RWPE2 (cell line): ENCODE data around the gene OCRL.

Experiments used
- ATAC-seq: fragments of 200-7000 bp; cut with Tn5 transposase; 3 replicates; pipeline ENCODE4 v1.9.1; 2021; ENCODE audit warnings: low read depth
- DNase-seq: peaks from one replicate; pipeline ENCODE4 v3.0.0-alpha.2; 2020; ENCODE audit warnings: low spot score
- H3K27ac ChIP-seq: fragments of 450-650 bp; 2 replicates; pipeline ENCODE4 v1.5.1; 2017; ENCODE audit warnings: mild to moderate bottlenecking; ENCODE audit not compliant: poor library complexity, severe bottlenecking
- H3K27me3 ChIP-seq: fragments of 250-450 bp; sonication (Bioruptor Pico); 2 replicates; pipeline ENCODE4 v1.5.1; 2021; ENCODE audit warnings: mild to moderate bottlenecking, moderate library complexity; ENCODE audit not compliant: insufficient read depth, poor library complexity, severe bottlenecking
- H3K36me3 ChIP-seq: fragments of 250-450 bp; sonication (Bioruptor Pico); 2 replicates; pipeline ENCODE4 v1.5.1; 2020; ENCODE audit warnings: low read depth, mild to moderate bottlenecking, moderate library complexity
- H3K4me1 ChIP-seq: fragments of 250-450 bp; sonication (Bioruptor Pico); 2 replicates; pipeline ENCODE4 v1.5.1; 2021; ENCODE audit warnings: mild to moderate bottlenecking, moderate library complexity; ENCODE audit not compliant: insufficient read depth, poor library complexity, severe bottlenecking
- H3K4me3 ChIP-seq: fragments of 250-450 bp; sonication (Bioruptor Pico); 2 replicates; pipeline ENCODE4 v1.5.1; 2021; ENCODE audit warnings: mild to moderate bottlenecking, moderate library complexity; ENCODE audit not compliant: severe bottlenecking
- H3K9me3 ChIP-seq: fragments of 250-450 bp; sonication (Bioruptor Pico); 2 replicates; pipeline ENCODE4 v1.5.1; 2021; ENCODE audit warnings: mild to moderate bottlenecking, moderate library complexity; ENCODE audit not compliant: severe bottlenecking
- CTCF ChIP-seq: fragments of 450-650 bp; IDR thresholded peaks from one replicate; pipeline ENCODE4 v1.5.1; 2017; ENCODE audit warnings: mild to moderate bottlenecking, moderate library complexity; ENCODE audit not compliant: poor library complexity, severe bottlenecking

The OCRL gene

GRCh38 chrX:129540068-129540653 is at the start of gene OCRL:
Gene OCRL, plus strand, starts transcription at chrX:129540259. Its CDS starts 181 bp downstream, at chrX:129540440.
- Histone ChIP-seq H3K4me3 (peak within 1 kb of the TSS; percentile 61), H3K27me3 (no peaks in the 10 kb centered on the region), H3K27ac (no peak within 1 kb of the TSS), H3K36me3 (peaks cover 5% of the 10 kb centered on the region), H3K4me1 (no peaks in the 10 kb centered on the region), H3K9me3 (no peaks in the 10 kb centered on the region)
- peak; percentile 63 for TF ChIP-seq CTCF
- DNase-seq (peak; percentile 45), ATAC-seq (peak; percentile 94)

GRCh38 chrX:129490330-129490729 is 49.7 kb upstream of the OCRL start:
- no peak for TF ChIP-seq CTCF
- Histone ChIP-seq H3K4me3 (no peak overlapping the region), H3K27me3 (no peaks in the 10 kb centered on the region), H3K36me3 (peaks cover 24% of the 10 kb centered on the region), H3K9me3 (no peaks in the 10 kb centered on the region), H3K27ac (no peak overlapping the region), H3K4me1 (no peaks in the 10 kb centered on the region)
- no peak for DNase-seq
- ATAC-seq: no peak

GRCh38 chrX:129493643-129494042 is 46.4 kb upstream of the OCRL start:
- DNase-seq: no peak
- H3K4me1 ChIP-seq: peaks cover 7% of the 10 kb centered on the region
- no peaks in the 10 kb centered on the region for H3K27me3 ChIP-seq
- no peak for TF ChIP-seq CTCF
- no peak overlapping the region for H3K27ac ChIP-seq
- peaks cover 17% of the 10 kb centered on the region for H3K36me3 ChIP-seq
- ATAC-seq: 0 out of 3 replicates have a peak, but pooled peaks have one; percentile 31
- no peaks in the 10 kb centered on the region for H3K9me3 ChIP-seq
- H3K4me3 ChIP-seq: no peak overlapping the region

- no peaks in the 10 kb centered on the region for H3K9me3 ChIP-seq
- H3K27ac ChIP-seq: no peak overlapping the region
These were observed 45.2 kb upstream of the OCRL start for GRCh38 chrX:129494887-129495286.

More at GRCh38 chrX:129494887-129495286, 45.2 kb upstream of the OCRL start:
- TF ChIP-seq CTCF: no peak
- H3K4me1 ChIP-seq: peaks cover 7% of the 10 kb centered on the region
- DNase-seq (no peak), ATAC-seq (no peak)
- H3K27me3 ChIP-seq: no peaks in the 10 kb centered on the region
- H3K36me3 ChIP-seq: peaks cover 17% of the 10 kb centered on the region
- H3K4me3 ChIP-seq: no peak overlapping the region
